GM21381 (cell line): ENCODE measurements around the gene TRIM29.

Experiments
- ATAC-seq: cut with Tn5 transposase; IDR thresholded peaks from one replicate; pipeline ENCODE4 v1.9.1; 2021; ENCODE audit warnings: mild to moderate bottlenecking, moderate library complexity; ENCODE audit not compliant: unreplicated experiment

TRIM29 gene

DNA sequence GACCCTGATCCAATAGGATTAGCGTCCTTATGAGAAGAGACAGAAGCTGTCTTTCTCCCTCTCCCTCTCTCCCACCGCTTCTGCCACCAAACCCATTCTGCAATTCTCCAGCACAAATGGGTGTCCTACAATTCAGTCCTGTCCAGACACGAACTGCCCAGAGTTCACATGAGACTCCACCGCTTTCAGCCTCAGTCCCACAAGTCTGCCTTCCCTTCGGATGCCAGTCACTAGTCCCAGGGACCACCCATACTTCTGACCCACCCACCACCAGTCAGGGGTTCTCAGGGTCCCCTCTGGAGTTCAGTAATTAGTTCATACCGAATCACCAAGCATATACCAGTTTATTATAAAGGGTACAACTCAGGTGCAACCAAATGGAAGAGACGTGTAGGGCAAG is 73.6 kb downstream of the TRIM29 start:
- no peak for ATAC-seq

DNA sequence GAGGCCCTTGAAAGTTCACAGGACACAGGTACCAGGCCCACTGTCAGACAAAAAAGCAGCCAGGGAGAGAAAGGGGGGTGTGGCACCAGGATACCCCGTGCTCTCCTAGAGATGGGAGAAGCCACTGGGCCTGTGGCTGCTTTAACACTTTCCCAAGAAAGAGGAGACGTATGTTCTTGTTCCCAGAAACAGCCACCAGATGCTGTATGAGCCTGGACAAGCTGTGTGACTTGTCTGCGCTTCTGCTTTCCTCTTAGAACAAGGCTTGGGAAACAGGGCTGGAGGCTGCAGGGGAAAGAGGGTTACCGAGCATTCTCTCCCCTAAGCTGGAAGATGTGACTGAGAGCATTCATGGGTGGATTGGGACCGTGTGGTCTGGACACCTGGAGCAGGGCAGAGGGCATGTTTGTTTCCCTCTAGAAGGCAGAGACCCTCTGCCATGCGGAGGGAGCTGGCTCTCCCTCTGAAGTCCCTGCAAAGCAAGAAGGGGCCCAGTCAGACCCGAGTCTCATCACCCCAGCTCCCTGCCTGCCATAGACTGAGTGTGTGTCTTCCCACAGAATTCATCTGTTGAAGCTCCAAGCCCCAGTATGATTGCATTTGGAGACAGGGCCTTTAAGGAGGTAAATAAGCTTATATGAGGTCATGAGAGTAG is 74.1 kb downstream of the TRIM29 start:
- no peak for ATAC-seq

DNA sequence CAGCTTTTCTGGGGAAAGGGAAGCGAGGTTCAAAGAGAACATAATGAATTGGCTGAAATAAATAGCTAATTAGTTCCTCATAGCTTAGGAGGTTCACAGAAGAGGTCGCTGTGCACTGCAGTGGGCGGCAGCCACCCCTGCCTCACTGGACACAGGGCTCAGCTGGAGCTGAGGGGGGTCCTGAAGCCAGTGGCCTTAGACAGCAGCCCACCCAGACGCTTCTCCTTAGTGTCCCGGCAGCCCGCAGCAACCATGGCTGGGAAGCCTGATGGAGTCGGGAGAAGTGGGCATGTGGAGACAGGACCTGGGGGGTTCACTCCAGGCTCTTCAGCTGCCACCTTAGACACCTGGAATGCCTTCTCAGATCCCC is 75.4 kb downstream of the TRIM29 start:
- no peak for ATAC-seq

DNA sequence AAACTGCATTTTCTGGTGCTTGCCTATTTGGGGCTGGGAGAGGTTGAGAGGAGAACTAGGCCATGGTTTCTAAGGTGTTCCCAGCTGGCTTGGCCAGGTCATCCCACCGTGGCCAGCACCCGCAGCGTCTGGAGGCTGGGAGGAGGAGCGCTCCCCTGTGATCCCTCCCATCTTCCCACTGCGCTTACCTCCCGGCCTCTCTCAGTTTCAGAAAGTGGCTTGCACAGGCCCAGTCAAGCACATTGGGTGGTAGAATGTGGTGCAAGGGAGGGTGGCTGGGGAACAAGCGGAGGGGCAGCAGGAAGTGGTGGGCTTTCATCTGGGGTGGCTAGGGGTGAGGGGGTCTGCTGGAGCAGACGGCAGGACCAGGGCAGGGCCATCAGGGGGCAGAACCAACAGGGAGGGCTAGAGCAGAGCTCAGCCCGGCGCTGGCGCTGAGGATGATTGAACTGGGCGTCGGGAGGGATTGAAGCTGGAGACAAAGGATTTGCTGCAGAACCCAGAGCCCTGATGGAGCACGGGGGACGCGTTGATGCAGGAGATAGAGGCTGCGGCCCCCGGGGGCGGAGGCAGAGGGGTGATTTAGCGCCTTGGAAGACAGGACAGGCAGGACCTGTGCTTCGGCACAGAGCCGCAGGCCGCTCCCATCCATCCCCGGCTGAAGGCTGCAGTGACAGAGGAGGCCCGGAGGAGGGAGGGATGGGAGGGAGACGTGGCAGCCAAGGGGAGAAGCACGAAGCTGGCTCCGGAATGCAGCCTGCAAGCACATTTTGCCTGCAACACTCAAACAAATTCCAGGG is 76.0 kb downstream of the TRIM29 start:
- ATAC-seq = no peak
